NB4 (cell line): ENCODE data around the gene B3GAT1.

Source experiments
- CTCF ChIP-seq: IDR thresholded peaks from one replicate; pipeline ENCODE4 v1.5.1; 2012; ENCODE audit warnings: low read depth, low read length
- MAX ChIP-seq: IDR thresholded peaks from 2 replicates; pipeline ENCODE4 v1.6.1; 2011; ENCODE audit warnings: low read depth, low read length
- MYC ChIP-seq: IDR thresholded peaks from 2 replicates; pipeline ENCODE4 v1.6.1; 2011; ENCODE audit warnings: low read depth, low read length
- POLR2A ChIP-seq: IDR thresholded peaks from 2 replicates; pipeline ENCODE4 v1.6.1; 2011; ENCODE audit warnings: mild to moderate bottlenecking; ENCODE audit not compliant: insufficient read length; ENCODE audit errors: extremely low read depth

DNA sequence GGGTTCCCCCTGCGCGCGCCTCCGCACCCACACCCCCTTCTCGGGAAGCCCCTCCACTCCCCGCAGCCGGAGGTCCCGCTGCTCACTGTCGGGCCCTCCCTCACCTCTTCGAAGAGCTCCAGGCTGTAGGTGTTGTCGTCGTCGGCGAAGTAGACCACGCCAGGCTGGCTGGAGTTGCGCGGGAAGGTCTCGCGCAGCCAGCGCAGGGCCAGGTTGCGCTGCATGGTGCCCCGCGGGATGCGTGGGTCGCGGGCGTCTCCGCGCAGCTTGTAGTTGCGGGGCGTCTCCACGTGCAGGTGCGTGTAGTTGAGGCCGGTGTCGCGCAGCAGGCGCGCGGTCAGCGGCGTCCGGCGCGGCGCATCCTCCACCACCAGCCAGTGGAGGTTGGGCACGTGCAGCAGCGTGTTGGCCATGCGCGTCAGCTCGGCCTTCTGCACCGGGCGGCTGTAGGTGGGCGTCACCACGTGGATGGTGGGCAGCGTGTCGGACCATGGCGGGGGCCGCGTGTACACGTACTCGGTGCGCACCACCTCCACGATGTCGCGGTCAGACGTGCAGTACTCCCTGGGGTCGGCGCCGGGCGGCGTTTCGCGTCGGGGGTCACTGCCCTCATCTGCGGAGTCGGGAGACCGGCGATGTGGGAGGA is 28.3 kb downstream of the B3GAT1 start:
- TF ChIP-seq POLR2A (no peak), CTCF (no peak), MAX (no peak), MYC (no peak)
